Measurements from ENCODE around the gene POLRMT.
A peak's percentile ranks its signal among the peaks of the same experiment; 100 is the strongest.
"Not testable (repeated sequence)": the region's sequence is repeated elsewhere in the genome, so short reads cannot be mapped to it uniquely, and the experiment has no call there.

POLRMT gene

GRCh38 chr19:590750-591098 lies 42.6 kb downstream of the POLRMT start:
- DNase-seq = no peak

GRCh38 chr19:590396-590745 lies 43.0 kb downstream of the POLRMT start:
- no peak for DNase-seq

- DNase-seq = no peak
Measured at GRCh38 chr19:589693-590395, 43.5 kb downstream of the POLRMT start, which contains the start of gene HCN2. Gene HCN2, plus strand, starts transcription at chr19:589881. Its CDS starts 65 bp downstream, at chr19:589946.

- no peak for DNase-seq
Measured at GRCh38 chr19:588741-589692, 44.3 kb downstream of the POLRMT start.

GRCh38 chr19:588093-588740 lies 45.1 kb downstream of the POLRMT start:
- DNase-seq = peak; percentile 96

GRCh38 chr19:585551-586110 lies 47.7 kb downstream of the POLRMT start:
- DNase-seq = no peak

GRCh38 chr19:585146-585545 lies 48.2 kb downstream of the POLRMT start:
- not testable (repeated sequence) for DNase-seq

GRCh38 chr19:584240-585001 lies 48.9 kb downstream of the POLRMT start:
- no peak for DNase-seq

GRCh38 chr19:583968-584239 lies 49.4 kb downstream of the POLRMT start:
- DNase-seq = no peak

- no peak for DNase-seq
Measured at GRCh38 chr19:583198-583967, 50.0 kb downstream of the POLRMT start.

GRCh38 chr19:582497-583197 lies 50.7 kb downstream of the POLRMT start:
- peak; percentile 42 for DNase-seq

GRCh38 chr19:581399-582111 lies 51.8 kb downstream of the POLRMT start:
- no peak for DNase-seq

- DNase-seq = no peak
Measured at GRCh38 chr19:580274-580835, 53.0 kb downstream of the POLRMT start.

- DNase-seq = no peak
Measured at GRCh38 chr19:579842-580155, 53.5 kb downstream of the POLRMT start.

GRCh38 chr19:579111-579841 lies 54.1 kb downstream of the POLRMT start:
- DNase-seq = no peak

GRCh38 chr19:577439-578392 lies 55.6 kb downstream of the POLRMT start:
- DNase-seq = no peak

- no peak for DNase-seq
Measured at GRCh38 chr19:576768-577438, 56.4 kb downstream of the POLRMT start.
